ENCODE results near the gene FBXO44.
"Not testable (repeated sequence)": the region's sequence is repeated elsewhere in the genome, so short reads cannot be mapped to it uniquely, and the experiment has no call there.

FBXO44 gene

GRCh38 chr1:11654137-11654938, at the start of gene FBXO44, which contains the start of gene FBXO2:
FBXO44 (plus strand) TSS chr1:11654877; CDS start chr1:11655836, 959 bp downstream.
FBXO2 (minus strand) TSS chr1:11654429; CDS start chr1:11654340, 89 bp downstream.
- TF ChIP-seq CTCF (conservative IDR thresholded peaks at IDR 0.05): no peak
- H3K27ac ChIP-seq: peak within 1 kb of the TSS; percentile 67; the same call in 1 of the 2 replicates

GRCh38 chr1:11606775-11607174, 47.9 kb upstream of the FBXO44 start:
- TF ChIP-seq CTCF (conservative IDR thresholded peaks at IDR 0.05): no peak
- no peak overlapping the region for H3K27ac ChIP-seq

- not testable (repeated sequence) for H3K27ac ChIP-seq
These were observed 46.0 kb upstream of the FBXO44 start for GRCh38 chr1:11608596-11609130.

DNA sequence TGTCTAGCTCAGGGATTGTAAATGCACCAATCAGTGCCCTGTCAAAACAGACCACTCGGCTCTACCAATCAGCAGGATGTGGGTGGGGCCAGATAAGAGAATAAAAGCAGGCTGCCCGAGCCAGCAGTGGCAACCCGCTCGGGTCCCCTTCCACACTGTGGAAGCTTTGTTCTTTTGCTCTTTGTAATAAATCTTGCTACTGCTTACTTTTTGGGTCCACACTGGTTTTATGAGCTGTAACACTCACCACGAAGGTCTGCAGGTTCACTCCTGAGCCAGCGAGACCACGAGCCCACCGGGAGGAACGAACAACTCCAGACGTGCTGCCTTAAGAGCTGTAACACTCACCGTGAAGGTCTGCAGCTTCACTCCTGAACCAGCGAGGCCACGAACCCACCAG, 45.3 kb upstream of the FBXO44 start:
- not testable (repeated sequence) for H3K27ac ChIP-seq

DNA sequence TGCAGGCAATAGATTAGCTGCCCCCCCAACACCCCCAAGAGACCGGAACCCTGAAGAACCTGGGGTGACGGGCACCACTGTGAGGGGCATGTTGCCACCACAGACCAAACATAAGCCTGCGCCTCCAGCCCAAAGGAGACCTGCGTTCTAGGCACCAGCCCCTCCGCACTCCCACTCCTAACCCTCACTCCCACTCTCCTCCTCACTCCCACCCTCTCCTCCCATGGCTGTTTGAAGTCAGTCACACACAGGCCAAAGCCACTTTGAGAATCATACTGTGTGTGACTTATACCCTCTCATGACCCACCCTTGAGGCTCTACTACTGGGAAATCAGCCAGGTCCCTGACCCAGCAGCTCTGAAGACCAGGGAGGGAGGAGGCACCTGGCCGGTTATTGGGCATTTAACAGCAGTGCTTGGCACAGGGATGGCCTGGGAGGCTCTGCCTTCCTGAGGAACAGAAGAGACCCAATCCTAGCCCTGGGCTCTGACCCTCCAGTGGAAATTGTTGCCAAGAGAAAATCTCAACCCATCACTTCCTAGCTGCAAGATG, 44.0 kb upstream of the FBXO44 start:
- no peak for TF ChIP-seq CTCF (conservative IDR thresholded peaks at IDR 0.05)

GRCh38 chr1:11611638-11612327, 42.9 kb upstream of the FBXO44 start:
- no peak for TF ChIP-seq CTCF (conservative IDR thresholded peaks at IDR 0.05)
- no peak overlapping the region for H3K27ac ChIP-seq

More for the DNA sequence above, 44.0 kb upstream of the FBXO44 start:
- H3K27ac ChIP-seq: no peak overlapping the region

GRCh38 chr1:11613347-11613746, 41.3 kb upstream of the FBXO44 start:
- no peak for TF ChIP-seq CTCF (conservative IDR thresholded peaks at IDR 0.05)
- no peak overlapping the region for H3K27ac ChIP-seq

GRCh38 chr1:11615090-11615489, 39.6 kb upstream of the FBXO44 start:
- no peak for TF ChIP-seq CTCF (conservative IDR thresholded peaks at IDR 0.05)
- H3K27ac ChIP-seq: no peak overlapping the region
